NT2/D1 (cell line): Measurements from ENCODE around the gene ZNF580.

ENCODE experiments used
- SUZ12 ChIP-seq: IDR thresholded peaks from 2 replicates; pipeline ENCODE4 v1.6.1; 2011; ENCODE audit not compliant: insufficient read length, insufficient read depth; ENCODE audit errors: extremely low read depth
- ZNF274 ChIP-seq: IDR thresholded peaks from 2 replicates; pipeline ENCODE4 v1.6.1; 2011; ENCODE audit warnings: mild to moderate bottlenecking, low read depth, low read length

- no peak for TF ChIP-seq ZNF274
- TF ChIP-seq SUZ12: no peak
Observed at GRCh38 chr19:55632463-55632834, 8.4 kb upstream of the ZNF580 start.
